Cardiac atrium fibroblast (primary cell): ENCODE data around the gene MTIF3. TPM values are rescaled to one million over a fixed set of nuclear protein-coding genes. Genes with fewer than 3 reads are reported as not detected.

Experiments
- total RNA-seq: library from RNA; depleted of rRNA; stranded (reverse); fragments of >200 nt; gene quantifications from 2 replicates; pipeline ENCODE4 v1.2.3, GENCODE V29; 2015

Gene MTIF3
- total RNA-seq, result 19.3 and 36.8 TPM in 2 replicates

GRCh38 chr13:27449936-27450828, at the start of gene MTIF3:
Gene MTIF3 (minus strand): TSS chr13:27450564. CDS start chr13:27440448, 10,116 bp downstream.

DNA sequence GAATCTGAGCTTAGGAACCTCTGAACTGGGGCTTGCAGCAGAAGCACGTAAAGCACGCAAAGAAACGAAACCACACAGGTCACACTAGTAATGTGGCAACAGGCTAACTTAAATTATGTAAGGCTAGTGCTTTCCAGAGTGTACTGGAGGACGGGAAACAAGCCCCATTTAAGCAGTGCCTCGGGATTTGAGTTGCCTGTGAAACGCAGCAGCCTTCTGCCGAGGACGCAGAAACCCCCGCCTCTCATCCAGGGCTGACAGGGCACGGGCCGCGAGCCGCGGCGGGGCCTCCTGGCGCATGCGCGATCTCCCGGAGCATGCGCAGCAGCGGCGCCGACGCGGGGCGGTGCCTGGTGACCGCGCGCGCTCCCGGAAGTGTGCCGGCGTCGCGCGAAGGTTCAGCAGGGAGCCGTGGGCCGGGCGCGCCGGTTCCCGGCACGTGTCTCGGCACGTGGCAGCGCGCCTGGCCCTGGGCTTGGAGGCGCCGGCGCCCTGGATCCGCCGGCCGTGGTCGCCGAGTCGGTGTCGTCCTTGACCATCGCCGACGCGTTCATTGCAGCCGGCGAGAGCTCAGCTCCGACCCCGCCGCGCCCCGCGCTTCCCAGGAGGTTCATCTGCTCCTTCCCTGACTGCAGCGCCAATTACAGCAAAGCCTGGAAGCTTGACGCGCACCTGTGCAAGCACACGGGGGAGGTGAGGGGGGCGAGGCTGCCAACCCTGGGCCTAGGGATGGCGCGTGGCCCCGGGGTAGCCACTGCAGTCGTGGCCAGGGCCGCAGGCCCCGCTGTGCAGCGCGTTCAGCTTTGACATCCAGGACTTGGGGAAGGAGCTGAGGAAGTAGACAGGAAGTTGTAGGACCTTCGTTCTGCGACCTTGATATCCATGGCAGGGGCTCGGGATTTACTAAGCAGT, 25.9 kb downstream of the MTIF3 start, which contains the start of gene GTF3A:
TSS of gene GTF3A (plus strand) at position 374 of the 912 bp plus-strand sequence.

Other genes starting within 250 kb of the MTIF3 start
- gene RPL21, start 199.0 kb downstream of the MTIF3 start, total RNA-seq, result 1,267 and 1,496 TPM in 2 replicates
- 5.8 and 13.4 TPM in 2 replicates for gene RASL11A, start 179.7 kb downstream of the MTIF3 start, total RNA-seq
- gene GTF3A, start 25.9 kb downstream of the MTIF3 start, total RNA-seq, result 69.3 and 71.5 TPM in 2 replicates
- gene LNX2, start 170.0 kb upstream of the MTIF3 start, total RNA-seq, result 4.2 and 7.1 TPM in 2 replicates
- gene POLR1D, start 171.3 kb upstream of the MTIF3 start, total RNA-seq, result 96.1 and 112 TPM in 2 replicates